ENCODE results near the gene NBL1. TPM values are rescaled to one million over a fixed set of nuclear protein-coding genes. Genes with fewer than 3 reads are reported as not detected.

Gene NBL1
- total RNA-seq, 1 experiment from 2014 or later, result 7.9 TPM

DNA sequence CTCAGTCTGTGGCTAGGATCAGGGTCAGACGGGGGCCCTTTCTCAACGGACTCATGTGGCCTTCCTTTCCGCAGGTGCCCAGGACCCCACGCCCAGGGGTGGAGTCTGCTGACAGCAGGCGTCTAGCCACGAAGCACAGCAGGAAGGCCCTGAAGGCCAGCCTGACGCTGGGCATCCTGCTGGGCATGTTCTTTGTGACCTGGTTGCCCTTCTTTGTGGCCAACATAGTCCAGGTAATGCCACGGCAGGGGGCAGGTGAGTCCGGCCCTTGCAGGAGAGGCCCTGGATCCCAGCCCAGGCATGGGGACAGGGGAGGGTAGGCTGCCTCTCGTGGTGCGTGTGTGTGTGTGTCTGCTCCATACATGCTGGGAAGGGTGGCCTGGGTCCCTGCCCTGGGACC lies 34.4 kb downstream of the NBL1 start:
- Histone ChIP-seq H3K9me3 (ENCODE audit: low read depth, low read length, poor library complexity, severe bottlenecking) (no peaks in the 10 kb centered on the region), H3K4me3 (ENCODE audit: low read depth, low read length, poor library complexity, severe bottlenecking) (no peak overlapping the region), H3K4me1 (ENCODE audit: insufficient read depth, low read length, poor library complexity, severe bottlenecking) (no peaks in the 10 kb centered on the region), H3K27me3 (replicated peaks; ENCODE audit: insufficient read depth, low read depth, low read length, poor library complexity) (peaks cover 11% of the 10 kb centered on the region), H3K36me3 (ENCODE audit: insufficient read depth, low read length, poor library complexity, severe bottlenecking) (no peaks in the 10 kb centered on the region), H3K27ac (ENCODE audit: low read depth, low read length, poor library complexity, severe bottlenecking) (no peak overlapping the region)
- no TSS peak for BruUV-seq (replicated peaks)
- ChIA-PET POLR2A (ENCODE audit: low non-redundant PET) (no interaction called here), CTCF (no interaction called here)
- no peak for DNase-seq (ENCODE audit: low spot score)
- intact Hi-C loops (cut with micrococcal nuclease; ENCODE audit: unreplicated experiment), result no loop called here
- TF ChIP-seq, protein P1, sequence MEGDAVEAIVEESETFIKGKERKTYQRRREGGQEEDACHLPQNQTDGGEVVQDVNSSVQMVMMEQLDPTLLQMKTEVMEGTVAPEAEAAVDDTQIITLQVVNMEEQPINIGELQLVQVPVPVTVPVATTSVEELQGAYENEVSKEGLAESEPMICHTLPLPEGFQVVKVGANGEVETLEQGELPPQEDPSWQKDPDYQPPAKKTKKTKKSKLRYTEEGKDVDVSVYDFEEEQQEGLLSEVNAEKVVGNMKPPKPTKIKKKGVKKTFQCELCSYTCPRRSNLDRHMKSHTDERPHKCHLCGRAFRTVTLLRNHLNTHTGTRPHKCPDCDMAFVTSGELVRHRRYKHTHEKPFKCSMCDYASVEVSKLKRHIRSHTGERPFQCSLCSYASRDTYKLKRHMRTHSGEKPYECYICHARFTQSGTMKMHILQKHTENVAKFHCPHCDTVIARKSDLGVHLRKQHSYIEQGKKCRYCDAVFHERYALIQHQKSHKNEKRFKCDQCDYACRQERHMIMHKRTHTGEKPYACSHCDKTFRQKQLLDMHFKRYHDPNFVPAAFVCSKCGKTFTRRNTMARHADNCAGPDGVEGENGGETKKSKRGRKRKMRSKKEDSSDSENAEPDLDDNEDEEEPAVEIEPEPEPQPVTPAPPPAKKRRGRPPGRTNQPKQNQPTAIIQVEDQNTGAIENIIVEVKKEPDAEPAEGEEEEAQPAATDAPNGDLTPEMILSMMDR (conservative IDR thresholded peaks at IDR 0.05; ENCODE audit: low read depth, low read length), result no peak
- no peak for TF ChIP-seq EZH2 (IDR thresholded peaks at IDR 0.05; ENCODE audit: borderline replicate concordance, low read depth, low read length, poor library complexity, severe bottlenecking)

DNA sequence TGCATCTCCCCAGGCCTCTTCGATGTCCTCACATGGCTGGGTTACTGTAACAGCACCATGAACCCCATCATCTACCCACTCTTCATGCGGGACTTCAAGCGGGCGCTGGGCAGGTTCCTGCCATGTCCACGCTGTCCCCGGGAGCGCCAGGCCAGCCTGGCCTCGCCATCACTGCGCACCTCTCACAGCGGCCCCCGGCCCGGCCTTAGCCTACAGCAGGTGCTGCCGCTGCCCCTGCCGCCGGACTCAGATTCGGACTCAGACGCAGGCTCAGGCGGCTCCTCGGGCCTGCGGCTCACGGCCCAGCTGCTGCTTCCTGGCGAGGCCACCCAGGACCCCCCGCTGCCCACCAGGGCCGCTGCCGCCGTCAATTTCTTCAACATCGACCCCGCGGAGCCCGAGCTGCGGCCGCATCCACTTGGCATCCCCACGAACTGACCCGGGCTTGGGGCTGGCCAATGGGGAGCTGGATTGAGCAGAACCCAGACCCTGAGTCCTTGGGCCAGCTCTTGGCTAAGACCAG lies 34.9 kb downstream of the NBL1 start:
- CTCF ChIA-PET, result no interaction called here
- POLR2A ChIA-PET (ENCODE audit: low non-redundant PET), result no interaction called here
- no TSS peak for BruUV-seq (replicated peaks)

DNA sequence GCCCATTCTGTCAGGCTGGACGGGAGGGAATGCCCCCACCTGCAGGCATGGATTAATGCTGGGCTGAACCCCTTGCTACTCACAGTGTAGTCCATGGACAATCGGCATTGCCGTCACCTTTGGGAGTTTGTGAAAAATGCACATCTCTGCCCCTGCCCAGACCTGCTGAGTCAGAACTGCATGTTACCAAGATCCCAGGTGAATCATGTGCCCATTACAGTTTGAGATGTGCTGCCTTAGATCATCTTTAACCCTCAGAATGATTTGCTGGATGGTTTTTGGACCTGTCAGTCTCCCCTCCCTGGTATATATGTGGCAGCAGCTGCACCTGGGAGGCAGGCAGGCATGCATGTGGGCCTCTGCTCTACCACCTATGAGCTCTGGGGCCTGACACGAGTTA lies 35.6 kb downstream of the NBL1 start:
- Histone ChIP-seq H3K36me3 (ENCODE audit: insufficient read depth, low read length, poor library complexity, severe bottlenecking) (no peaks in the 10 kb centered on the region), H3K27me3 (replicated peaks; ENCODE audit: insufficient read depth, low read depth, low read length, poor library complexity) (peaks cover 11% of the 10 kb centered on the region), H3K4me3 (ENCODE audit: low read depth, low read length, poor library complexity, severe bottlenecking) (no peak overlapping the region), H3K9me3 (ENCODE audit: low read depth, low read length, poor library complexity, severe bottlenecking) (no peaks in the 10 kb centered on the region), H3K4me1 (ENCODE audit: insufficient read depth, low read length, poor library complexity, severe bottlenecking) (no peaks in the 10 kb centered on the region), H3K27ac (ENCODE audit: low read depth, low read length, poor library complexity, severe bottlenecking) (no peak overlapping the region)
- ChIA-PET POLR2A (ENCODE audit: low non-redundant PET) (no interaction called here), CTCF (no interaction called here)
- intact Hi-C loops (cut with micrococcal nuclease; ENCODE audit: unreplicated experiment), result no loop called here
- no peak for TF ChIP-seq EZH2 (IDR thresholded peaks at IDR 0.05; ENCODE audit: borderline replicate concordance, low read depth, low read length, poor library complexity, severe bottlenecking)
- TF ChIP-seq, protein P1 (conservative IDR thresholded peaks at IDR 0.05; ENCODE audit: low read depth, low read length), result no peak
- no peak for DNase-seq (ENCODE audit: low spot score)
- no TSS peak for BruUV-seq (replicated peaks)

More for the DNA sequence above, 34.9 kb downstream of the NBL1 start:
- no peaks in the 10 kb centered on the region for H3K4me1 ChIP-seq (ENCODE audit: insufficient read depth, low read length, poor library complexity, severe bottlenecking)
- no peaks in the 10 kb centered on the region for H3K36me3 ChIP-seq (ENCODE audit: insufficient read depth, low read length, poor library complexity, severe bottlenecking)
- no peak for DNase-seq (ENCODE audit: low spot score)
- H3K27ac ChIP-seq (ENCODE audit: low read depth, low read length, poor library complexity, severe bottlenecking), result no peak overlapping the region
- no peak for TF ChIP-seq EZH2 (IDR thresholded peaks at IDR 0.05; ENCODE audit: borderline replicate concordance, low read depth, low read length, poor library complexity, severe bottlenecking)
- TF ChIP-seq, protein P1 (conservative IDR thresholded peaks at IDR 0.05; ENCODE audit: low read depth, low read length), result no peak
- intact Hi-C loops (cut with micrococcal nuclease; ENCODE audit: unreplicated experiment), result no loop called here
- peaks cover 11% of the 10 kb centered on the region for H3K27me3 ChIP-seq (replicated peaks; ENCODE audit: insufficient read depth, low read depth, low read length, poor library complexity)
- H3K9me3 ChIP-seq (ENCODE audit: low read depth, low read length, poor library complexity, severe bottlenecking), result no peaks in the 10 kb centered on the region
- H3K4me3 ChIP-seq (ENCODE audit: low read depth, low read length, poor library complexity, severe bottlenecking), result no peak overlapping the region
